PC-9 (cell line): ENCODE results near the gene RIPK3. TPM values are rescaled to one million over a fixed set of nuclear protein-coding genes. Genes with fewer than 3 reads are reported as not detected.

Experiments
- BruUV-seq: library from RNA; stranded (reverse); fragments of 400-500 nt; replicated peaks from 2 replicates; lab custom pipeline; 2021; lab: Mats Ljungman, UMichigan
- CTCF ChIA-PET: fragments of 300-600 bp; sonication (Branson Sonifier 250); formaldehyde crosslinking; loops from one replicate; lab custom pipeline; 2022; ENCODE audit warnings: antibody characterized with exemption; lab: Charles Lee
- POLR2A ChIA-PET: fragments of 300-600 bp; sonication (Branson Sonifier 250); formaldehyde crosslinking; loops from one replicate; lab custom pipeline; 2022; ENCODE audit warnings: antibody characterized with exemption; ENCODE audit not compliant: unreplicated experiment; lab: Charles Lee
- DNase-seq, 2 experiments: peaks; one replicate each; pipeline versions ENCODE4 v3.0.0 to v3.0.0-alpha.2; 2015 to 2022; ENCODE audit warnings: mixed read lengths in 1 of 2
- H2AFZ ChIP-seq: fragments of 200-600 bp; sonication (generic); 2 replicates; pipeline ENCODE4 v1.8.1; 2017; ENCODE audit warnings: antibody characterized with exemption
- H3F3A ChIP-seq: fragments of 200-600 bp; sonication (generic); 2 replicates; pipeline ENCODE4 v1.8.1; 2017; ENCODE audit warnings: antibody characterized with exemption, mild to moderate bottlenecking, low read depth; ENCODE audit not compliant: insufficient read depth
- H3K27ac ChIP-seq: fragments of 200-600 bp; sonication (generic); 2 replicates; pipeline ENCODE4 v1.6.1; 2016; ENCODE audit warnings: mixed run types
- H3K27me3 ChIP-seq: fragments of 200-600 bp; sonication (generic); 2 replicates; pipeline ENCODE4 v1.6.1; 2016; ENCODE audit warnings: low read depth, mixed run types; ENCODE audit not compliant: insufficient read depth
- H3K36me3 ChIP-seq: fragments of 200-600 bp; sonication (generic); 2 replicates; pipeline ENCODE4 v1.6.1; 2016; ENCODE audit warnings: low read depth, mixed run types
- H3K4me1 ChIP-seq: fragments of 200-600 bp; sonication (generic); replicated peaks from 2 replicates; pipeline ENCODE4 v1.6.1; 2016; ENCODE audit warnings: mixed run types; ENCODE audit not compliant: insufficient read depth
- H3K4me2 ChIP-seq: fragments of 200-600 bp; sonication (generic); 2 replicates; pipeline ENCODE4 v1.6.1; 2017; ENCODE audit warnings: mixed run types
- H3K4me3 ChIP-seq: fragments of 200-600 bp; sonication (generic); 2 replicates; pipeline ENCODE4 v1.6.1; 2016; ENCODE audit warnings: mixed run types
- H3K79me2 ChIP-seq: fragments of 200-600 bp; sonication (generic); 2 replicates; pipeline ENCODE4 v1.6.1; 2017; ENCODE audit warnings: low read depth, mixed run types
- H3K9me2 ChIP-seq: fragments of 200-600 bp; sonication (generic); 2 replicates; pipeline ENCODE4 v1.8.1; 2017; ENCODE audit warnings: mild to moderate bottlenecking; ENCODE audit not compliant: insufficient read depth
- H3K9me3 ChIP-seq: fragments of 200-600 bp; sonication (generic); 2 replicates; pipeline ENCODE4 v1.8.1; 2016; ENCODE audit warnings: low read depth; ENCODE audit not compliant: insufficient read depth
- H4K20me1 ChIP-seq: fragments of 200-600 bp; sonication (generic); 2 replicates; pipeline ENCODE4 v1.8.1; 2017; ENCODE audit not compliant: insufficient read depth
- CTCF ChIP-seq: fragments of 200-600 bp; sonication (generic); conservative IDR thresholded peaks from 2 replicates; pipeline ENCODE4 v1.6.1; 2017; ENCODE audit warnings: mixed run types, antibody characterized with exemption, mild to moderate bottlenecking, moderate library complexity
- EZH2 ChIP-seq: fragments of 200-600 bp; sonication (generic); IDR thresholded peaks from 2 replicates; pipeline ENCODE4 v1.8.0; 2017; ENCODE audit warnings: antibody characterized with exemption, low read depth
- intact Hi-C: fragments of 100-400 bp; cut with micrococcal nuclease; formaldehyde crosslinking; loops from one replicate; pipeline ENCODE4 v1.10.0; 2022; ENCODE audit not compliant: unreplicated experiment
- total RNA-seq: library from RNA; stranded (reverse); gene quantifications from 2 replicates; pipeline ENCODE4 v1.2.3, GENCODE V29; 2021

The RIPK3 gene
- total RNA-seq, 1 experiment from 2014 or later = 6.4 TPM

GRCh38 chr14:24310646-24311604 is 28.9 kb downstream of the RIPK3 start, which contains the start of gene LTB4R:
Gene LTB4R, plus strand, starts transcription at chr14:24311502. Its CDS starts 4,150 bp downstream, at chr14:24315652.
- no peaks in the 10 kb centered on the region for H3K27me3 ChIP-seq
- H2AFZ ChIP-seq = no peak within 1 kb of the TSS
- H3K79me2 ChIP-seq = no peaks in the 10 kb centered on the region
- no peaks in the 10 kb centered on the region for H3K4me1 ChIP-seq
- no peaks in the 10 kb centered on the region for H3K9me2 ChIP-seq
- no peak within 1 kb of the TSS for H3K27ac ChIP-seq
- intact Hi-C loops = no loop called here
- H3K4me2 ChIP-seq = no peak within 1 kb of the TSS
- TF ChIP-seq EZH2 (no peak), CTCF (no peak)
- no peaks in the 10 kb centered on the region for H3K36me3 ChIP-seq
- no peak within 1 kb of the TSS for H3K4me3 ChIP-seq
- CTCF ChIA-PET = no interaction called here
- POLR2A ChIA-PET = no interaction called here
- DNase-seq = no peak
- no peaks in the 10 kb centered on the region for H3F3A ChIP-seq
- no peaks in the 10 kb centered on the region for H3K9me3 ChIP-seq
- no TSS peak for BruUV-seq
- H4K20me1 ChIP-seq = no peaks in the 10 kb centered on the region

- Histone ChIP-seq H3K27ac (no peak overlapping the region), H3K4me1 (no peaks in the 10 kb centered on the region)
These were observed 29.5 kb downstream of the RIPK3 start for GRCh38 chr14:24310265-24310645.

More at GRCh38 chr14:24310265-24310645, 29.5 kb downstream of the RIPK3 start:
- POLR2A ChIA-PET = no interaction called here
- Histone ChIP-seq H3K79me2 (no peaks in the 10 kb centered on the region), H3K9me2 (no peaks in the 10 kb centered on the region), H3K9me3 (no peaks in the 10 kb centered on the region), H3F3A (no peaks in the 10 kb centered on the region), H2AFZ (no peak overlapping the region), H4K20me1 (no peaks in the 10 kb centered on the region), H3K4me2 (no peak overlapping the region), H3K36me3 (no peaks in the 10 kb centered on the region), H3K27me3 (no peaks in the 10 kb centered on the region), H3K4me3 (no peak overlapping the region)
- TF ChIP-seq CTCF (no peak), EZH2 (no peak)
- intact Hi-C loops = no loop called here
- BruUV-seq = no TSS peak
- no peak for DNase-seq
- CTCF ChIA-PET = no interaction called here
